GM18907 (cell line): ENCODE results near the gene P3H1.
"Not testable (repeated sequence)": the region's sequence is repeated elsewhere in the genome, so short reads cannot be mapped to it uniquely, and the experiment has no call there.

Source experiments
- ATAC-seq: cut with Tn5 transposase; IDR thresholded peaks from one replicate; pipeline ENCODE4 v1.9.1; 2021; ENCODE audit warnings: mild to moderate bottlenecking, moderate library complexity; ENCODE audit not compliant: unreplicated experiment

The P3H1 gene

DNA sequence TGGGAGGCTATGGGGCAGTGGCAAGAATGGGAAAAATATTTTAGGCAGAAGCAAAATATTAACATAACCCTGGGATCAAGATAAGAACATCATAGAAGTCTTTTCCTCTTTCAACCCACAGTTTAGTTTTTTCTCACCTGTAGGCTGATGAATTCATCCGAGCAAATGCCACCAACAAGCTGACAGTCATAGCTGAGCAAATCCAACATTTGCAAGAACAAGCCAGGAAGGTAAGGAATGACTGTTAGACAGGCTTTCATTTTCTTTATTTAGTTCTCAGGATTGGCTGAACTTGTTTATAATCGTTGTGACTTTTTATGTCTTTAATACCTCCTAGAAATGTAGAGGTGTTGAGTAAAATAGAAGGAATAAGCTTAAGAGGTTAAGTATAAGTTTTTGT lies 6.6 kb upstream of the P3H1 start:
- ATAC-seq, result no peak

DNA sequence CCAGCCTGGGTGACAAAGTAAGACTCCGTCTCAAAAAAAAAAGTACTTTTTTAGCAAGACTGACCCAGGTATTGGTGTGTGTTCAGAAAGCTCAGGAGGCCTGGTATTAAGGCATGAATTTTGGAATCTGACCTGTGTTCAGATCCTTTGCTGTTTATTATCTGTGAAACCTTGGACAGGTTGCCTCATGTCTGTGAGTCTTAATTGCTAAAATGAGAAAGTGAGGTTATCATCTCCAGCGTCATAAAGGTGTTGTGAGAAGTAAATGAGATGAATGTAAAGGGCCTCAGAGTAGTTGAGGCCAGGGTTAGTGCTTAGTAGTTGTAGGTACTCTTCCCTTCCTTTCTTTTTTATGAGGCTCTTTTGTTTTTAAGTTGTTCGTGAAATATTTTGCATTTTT lies 3.0 kb upstream of the P3H1 start:
- no peak for ATAC-seq

DNA sequence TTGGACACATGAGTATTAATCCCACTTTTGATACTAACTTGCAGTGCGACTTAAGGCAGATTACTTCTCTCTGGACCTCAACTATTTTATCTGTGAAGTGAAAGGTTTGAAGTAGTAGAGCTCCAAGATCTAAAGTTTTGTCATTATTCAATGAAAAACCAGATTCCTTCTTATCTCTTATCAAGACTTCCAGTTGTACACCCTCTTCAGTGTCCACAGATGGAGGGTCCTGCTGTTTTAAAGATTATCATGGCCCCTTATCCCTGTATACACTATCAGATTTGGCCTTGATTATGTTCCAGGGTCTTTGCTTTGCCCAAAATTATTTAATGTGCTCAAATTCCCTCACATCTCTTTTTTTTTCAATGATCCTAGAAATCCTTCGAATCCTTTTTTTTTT lies 1.3 kb upstream of the P3H1 start:
- ATAC-seq, result no peak

DNA sequence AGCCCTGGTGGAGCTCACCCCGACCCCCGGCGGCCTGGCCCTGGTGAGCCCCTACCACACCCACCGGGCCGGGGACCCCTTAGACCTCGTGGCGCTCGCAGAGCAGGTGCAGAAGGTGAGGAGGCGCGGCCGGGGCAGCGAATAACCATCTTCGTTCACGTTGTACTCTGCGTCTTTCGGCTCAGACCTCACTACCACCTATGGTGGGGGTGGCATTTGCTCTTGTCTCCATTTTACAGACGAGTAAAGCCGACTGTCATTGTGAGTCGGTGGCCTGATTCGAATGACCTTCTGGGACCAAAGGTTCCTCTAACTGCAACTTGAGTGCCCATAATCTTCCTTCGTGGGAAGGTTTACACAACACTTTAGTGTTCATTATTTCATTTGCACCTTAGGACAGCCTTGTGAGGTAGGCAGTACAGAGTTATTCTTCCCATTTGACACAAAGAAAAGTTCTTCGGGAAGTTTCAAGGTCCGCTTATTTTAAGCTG lies 727 bp upstream of the P3H1 start:
- ATAC-seq, result peak; percentile 36

DNA sequence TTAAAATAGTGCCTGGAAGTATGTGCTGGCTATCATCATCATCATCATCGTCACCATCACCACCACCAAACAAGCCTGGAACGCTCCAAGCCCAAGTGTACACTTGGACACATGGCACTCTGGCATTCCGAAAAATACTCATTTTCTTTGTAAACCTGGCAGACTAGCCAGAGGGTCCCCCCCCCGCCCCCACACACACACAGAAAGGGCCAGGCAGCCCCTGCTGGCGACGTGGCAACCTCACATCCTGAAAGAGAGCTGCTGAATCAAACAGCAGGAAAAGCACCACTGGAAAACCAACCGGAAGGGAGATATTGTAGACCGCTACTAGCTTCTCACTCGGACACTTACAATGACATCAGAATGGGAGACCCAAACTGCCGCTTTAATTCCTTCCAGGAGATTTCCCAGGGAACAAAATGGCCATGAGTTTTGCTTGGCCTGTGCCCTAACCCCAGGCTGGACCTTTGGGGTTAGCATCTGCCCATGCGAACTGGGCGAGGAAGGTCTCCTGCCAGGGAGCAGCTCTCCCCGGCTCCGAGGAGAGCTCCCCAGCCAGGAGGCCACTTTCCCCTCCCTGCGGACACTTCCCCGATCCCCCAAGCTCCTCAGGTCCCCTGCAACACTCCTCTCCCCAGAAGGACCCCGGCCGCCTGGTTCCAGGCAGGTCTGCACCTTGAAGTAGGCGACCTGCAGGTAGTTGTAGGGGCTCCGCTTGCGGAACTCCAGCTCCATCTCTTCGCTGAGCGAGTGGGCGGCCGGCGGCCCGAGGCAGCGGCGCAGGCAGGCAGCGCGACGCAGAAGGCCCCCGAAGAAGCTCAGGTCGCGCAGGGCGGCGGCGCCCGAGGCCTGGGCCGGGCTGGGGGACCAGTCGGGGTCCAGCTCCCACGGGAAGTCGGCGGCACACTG lies 742 bp downstream of the P3H1 start:
- ATAC-seq, result no peak

DNA sequence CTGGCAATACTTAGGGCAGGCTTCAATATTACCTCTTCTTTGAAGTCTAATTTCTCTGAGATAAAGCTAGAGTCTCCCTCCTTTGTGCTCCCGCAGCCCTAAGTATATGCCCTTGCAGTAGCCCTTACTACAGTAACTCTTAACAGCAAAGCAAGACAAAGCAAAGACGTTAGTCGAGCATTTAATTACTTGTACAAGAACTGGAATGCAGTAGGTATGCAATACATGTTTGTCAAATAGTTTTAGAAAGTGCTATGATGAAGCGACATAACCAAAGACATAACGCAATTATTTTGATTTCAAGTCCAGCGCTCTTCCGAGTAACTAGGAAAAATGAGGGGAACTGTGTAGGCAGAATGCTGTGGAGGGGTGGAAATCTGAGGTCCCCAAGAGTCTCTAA lies 1.6 kb downstream of the P3H1 start:
- ATAC-seq, result no peak

DNA sequence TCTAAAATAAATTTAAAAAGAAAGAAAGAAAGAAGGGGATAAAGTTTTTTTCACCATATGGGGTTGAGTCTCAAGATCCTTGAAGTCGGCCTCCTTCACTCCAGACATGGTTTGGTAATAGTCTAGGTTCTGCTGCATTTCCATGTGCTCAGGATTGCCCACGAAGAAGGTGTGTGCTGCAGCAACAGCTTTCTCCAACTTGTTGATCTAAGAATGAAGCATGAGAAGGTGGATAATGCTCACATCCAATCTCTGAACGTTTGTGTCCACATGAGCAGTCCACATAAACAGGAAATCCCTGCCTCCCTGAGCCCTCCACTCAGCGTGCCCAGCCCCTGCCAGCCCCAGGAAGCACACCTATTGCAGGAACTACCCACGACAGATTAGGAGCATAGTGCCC lies 4.6 kb downstream of the P3H1 start:
- ATAC-seq, result no peak

DNA sequence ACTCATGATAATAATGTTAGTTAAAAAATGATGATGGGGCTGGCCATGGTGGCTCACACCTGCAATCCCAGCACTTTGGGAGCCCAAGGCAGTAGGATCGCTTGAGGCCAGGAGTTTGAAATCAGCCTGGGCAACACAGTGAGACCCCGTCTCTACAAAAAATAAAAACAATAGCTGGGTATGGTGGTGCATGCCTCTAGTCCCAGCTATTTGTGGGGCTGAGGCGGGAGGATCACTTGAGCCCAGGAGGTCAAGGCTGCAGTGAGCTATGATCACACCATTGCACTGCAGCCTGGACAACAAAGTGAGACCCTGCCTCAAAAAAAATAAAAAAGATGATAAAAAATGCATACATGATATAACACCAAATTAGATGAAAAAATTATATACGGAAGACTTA lies 5.3 kb downstream of the P3H1 start:
- no peak for ATAC-seq

DNA sequence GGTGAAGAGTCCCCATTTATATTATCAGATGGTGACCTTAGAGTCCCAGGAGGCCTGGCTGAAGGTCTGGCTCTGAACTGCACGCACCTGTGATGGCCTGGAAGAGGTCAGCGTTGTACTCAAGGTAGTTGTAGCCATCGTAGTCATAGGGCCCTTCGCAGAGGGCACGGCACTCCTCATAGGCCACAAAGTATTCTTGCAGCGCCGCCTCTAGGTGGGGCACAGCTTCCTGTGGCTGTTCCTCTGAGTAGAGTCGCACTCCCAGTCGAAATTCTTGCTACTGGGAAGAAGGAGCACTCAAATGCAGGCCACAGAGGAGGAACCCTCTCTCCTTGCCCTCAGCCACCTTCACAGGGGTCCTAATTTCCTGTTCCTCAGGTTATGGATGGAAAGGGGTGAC lies 7.7 kb downstream of the P3H1 start:
- no peak for ATAC-seq

DNA sequence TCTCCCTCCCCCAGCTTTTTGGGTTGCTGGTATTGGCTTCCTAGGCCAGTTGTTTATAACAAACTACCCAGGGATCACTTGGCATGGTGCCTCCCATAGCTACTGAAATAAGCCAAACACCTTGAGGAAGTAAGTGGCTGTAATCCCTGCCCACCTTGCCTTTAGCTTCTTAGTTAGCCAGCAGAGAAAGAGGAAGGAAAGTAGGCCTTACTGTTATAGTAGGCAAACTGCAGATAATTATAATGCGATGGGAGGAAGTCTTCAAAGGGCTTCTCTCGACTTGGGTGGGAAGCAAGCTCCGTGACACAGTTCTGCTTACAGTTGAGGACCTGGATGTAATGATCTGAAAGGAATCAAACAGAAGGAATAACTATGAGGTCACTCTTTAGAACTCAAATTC lies 8.2 kb downstream of the P3H1 start:
- no peak for ATAC-seq

DNA sequence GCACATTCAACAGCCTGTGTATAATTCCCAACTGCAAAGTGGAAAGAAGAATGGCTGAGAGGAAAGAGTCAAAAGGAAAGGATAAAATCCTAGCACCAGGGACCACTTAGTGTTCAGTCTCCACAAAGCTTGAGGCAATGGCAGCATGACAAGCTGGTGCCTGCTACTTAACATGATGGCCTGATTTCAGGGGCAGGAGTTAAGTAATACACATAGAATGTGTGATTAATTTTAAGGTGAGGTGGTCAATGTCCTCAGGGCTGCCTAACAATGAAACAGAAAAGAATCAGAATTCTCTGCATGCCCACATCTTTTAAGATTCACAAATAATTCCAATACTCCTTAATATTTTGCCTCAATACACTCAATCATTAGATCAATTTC lies 8.9 kb downstream of the P3H1 start:
- ATAC-seq, result no peak

DNA sequence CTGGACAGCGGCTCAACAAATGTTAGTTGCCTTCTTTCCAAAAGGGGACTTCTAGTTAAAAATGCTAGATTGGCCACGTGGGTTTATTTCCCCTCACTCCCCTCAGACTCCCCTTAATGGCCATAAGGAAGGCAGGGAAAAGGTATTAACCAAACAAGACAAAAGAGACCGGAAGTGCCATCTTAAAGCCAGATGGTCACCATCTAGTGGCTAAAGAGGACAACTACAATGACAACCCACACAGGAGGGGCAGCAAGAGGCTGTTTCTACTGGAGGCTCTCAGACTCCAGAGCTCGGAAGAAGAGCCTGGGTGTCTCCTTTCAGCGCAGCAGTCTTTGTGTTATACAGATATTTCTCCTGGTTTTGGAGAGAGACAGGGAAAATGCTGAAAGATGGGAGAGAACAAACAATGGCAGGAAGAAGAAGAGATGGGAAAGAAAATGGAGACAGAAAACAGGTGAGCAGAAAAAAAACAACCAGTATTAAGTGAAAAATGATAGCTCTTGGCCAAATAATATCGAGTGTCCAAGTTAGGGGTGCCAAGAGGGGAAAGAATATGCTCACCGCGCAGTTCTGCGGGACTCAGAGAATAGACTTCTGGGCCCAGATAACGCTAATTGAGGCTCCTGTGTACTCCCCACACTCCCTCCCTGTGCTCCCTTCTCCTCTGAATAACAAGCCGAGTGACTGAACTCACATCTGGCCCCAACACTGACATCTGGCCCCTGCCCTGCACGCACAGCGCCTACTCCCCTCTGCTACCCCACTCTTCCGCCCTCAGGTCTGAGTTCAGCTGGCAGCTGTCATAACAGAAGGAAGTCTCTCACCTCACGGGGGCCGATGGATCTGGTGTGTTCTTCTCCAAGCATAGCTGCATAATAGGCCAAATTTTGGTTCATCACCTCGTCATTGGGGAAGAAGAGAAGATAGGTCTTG lies 9.6 kb downstream of the P3H1 start:
- ATAC-seq, result no peak

DNA sequence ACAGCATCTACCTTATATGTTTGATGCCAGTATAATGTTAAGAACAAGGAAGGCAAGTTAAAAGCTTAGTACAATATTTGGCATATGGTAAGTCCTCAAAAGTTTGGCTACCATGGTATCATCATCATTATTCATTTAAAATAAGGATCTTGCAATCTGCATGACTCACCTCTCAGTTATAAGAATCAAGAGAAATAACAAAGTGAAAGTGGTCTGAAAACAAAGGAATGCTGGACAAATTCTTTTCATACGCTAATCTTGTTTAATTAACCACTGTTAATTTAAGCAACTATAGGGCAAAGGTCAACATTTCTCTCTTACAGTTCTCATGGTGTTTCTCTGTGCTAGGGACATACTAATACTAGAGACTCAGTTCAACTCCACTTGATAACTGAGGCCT lies 13.8 kb downstream of the P3H1 start:
- ATAC-seq, result no peak

DNA sequence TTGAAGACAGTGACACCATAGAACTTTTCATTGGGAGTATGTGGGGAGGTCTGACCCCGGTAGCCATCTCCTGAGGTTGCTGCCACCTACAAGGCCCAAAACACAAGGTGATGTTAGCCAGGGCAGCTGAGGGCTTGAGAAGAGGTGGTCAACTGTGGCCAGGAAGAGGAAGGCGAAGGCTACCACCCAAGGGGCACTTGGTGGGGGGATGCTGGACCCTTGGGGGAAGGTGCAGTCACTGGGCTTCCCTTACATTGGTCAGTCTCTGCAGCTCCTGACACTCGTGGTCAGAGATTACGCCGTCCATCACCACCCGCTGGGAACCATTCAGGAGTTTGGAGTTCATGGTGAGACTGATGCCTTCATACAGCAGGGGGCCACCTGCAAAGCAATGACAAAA lies 14.5 kb downstream of the P3H1 start:
- no peak for ATAC-seq

DNA sequence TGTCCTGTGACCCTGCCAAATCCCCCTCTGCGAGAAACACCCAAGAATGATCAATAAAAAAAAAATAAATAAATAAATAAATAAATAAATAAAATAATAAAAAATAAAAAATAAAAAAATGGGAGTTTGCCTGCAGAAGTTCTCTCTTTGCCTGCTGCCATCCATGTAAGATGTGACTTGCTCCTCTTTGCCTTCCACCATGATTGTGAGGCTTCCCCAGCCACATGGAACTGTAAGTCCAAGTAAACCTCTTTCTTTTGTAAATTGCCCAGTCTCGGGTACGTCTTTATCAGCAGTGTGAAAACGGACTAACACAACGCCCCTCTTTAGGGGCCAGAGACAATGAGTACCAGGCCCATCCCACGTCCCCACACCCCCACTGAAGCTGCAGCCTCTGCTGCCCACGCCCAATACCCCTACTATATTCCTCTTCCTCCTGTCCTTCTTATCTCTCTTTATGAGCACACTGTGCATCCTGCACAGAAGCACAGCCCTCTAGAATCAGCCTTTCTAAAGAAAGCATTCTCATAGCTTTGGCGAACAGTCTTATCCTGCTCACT lies 15.2 kb downstream of the P3H1 start:
- not testable (repeated sequence) for ATAC-seq

DNA sequence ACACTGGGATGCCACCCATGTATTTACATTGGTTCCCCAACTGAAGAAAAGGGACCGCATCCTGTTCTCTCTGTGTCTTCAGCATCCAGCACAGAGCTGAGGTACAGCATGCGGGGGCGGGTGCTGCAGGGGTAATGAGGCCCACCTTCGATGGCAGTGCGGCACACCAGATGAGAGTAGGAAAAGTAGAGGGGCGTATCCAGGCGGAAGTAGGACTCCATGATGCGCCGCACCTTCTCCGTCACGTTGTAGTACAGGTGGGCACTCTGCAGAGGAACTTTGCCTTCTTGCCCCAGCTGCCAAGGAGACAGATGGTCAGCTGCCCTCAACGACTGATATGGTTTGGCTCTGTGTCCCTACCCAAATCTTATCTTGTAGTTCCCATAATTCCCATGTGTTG lies 16.8 kb downstream of the P3H1 start:
- ATAC-seq, result no peak

DNA sequence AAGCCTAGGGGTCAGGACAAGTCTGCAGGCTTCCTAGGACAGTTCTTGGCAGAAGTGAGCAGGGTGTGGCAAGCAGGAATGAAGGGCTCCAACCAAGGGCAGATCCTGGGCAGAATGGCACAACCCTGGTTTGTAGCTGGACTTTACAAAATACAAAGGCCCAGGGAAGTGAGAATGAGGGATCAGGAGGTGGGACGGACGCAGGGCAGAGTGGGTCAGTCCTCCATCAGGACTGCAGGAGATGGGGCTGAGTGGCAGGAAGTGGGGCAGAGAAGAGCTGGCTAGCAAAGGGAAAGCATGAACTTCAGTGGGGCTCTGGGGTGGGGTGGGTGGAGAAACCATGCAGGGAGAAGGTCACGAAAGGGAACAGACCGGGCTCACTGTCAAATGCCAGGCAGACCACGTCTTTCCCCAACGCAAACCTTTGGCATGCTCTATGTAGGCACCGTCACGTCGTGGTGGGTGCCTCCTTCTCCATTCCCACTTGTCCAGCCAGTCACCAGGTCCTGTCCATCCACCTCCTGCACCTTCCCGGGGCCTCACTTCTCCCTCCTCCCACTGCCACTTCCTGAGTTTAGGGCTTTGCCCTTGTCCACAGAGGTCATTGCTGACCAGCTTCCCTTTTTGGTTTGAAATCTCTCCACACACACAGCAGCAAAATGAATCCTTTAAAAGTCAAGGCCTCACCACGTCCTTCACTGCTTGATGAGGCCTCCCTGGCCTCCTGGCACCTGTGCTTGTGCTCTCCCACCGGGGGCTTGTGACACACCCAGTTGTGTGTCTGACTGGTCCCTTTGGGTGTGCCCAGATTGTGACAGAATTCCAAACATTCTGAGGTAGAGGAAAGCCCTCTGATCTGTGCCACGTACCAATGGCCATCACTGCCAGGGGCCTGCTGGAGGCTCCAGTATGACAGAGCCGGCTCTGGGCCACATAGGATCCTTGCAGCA lies 18.1 kb downstream of the P3H1 start:
- ATAC-seq, result no peak

DNA sequence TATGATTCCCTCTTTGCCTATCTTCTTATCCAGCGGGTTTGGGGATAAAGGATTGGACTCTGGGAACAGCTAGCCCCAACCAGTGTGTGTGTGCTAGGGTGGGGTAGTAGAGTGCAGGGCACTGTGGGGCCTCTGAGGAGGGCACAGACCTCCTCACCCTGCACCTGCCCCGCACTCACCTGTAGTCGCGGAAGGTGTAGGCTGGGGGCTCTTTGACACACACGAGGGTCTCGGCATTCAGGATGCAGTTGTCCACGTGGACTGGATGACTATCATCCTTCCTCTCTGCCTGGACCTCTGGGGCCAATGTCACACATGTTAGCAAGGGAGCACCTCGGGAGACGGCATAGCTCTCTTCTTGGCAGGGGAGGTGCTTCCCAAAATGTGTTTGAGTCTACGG lies 18.8 kb downstream of the P3H1 start:
- ATAC-seq, result no peak

DNA sequence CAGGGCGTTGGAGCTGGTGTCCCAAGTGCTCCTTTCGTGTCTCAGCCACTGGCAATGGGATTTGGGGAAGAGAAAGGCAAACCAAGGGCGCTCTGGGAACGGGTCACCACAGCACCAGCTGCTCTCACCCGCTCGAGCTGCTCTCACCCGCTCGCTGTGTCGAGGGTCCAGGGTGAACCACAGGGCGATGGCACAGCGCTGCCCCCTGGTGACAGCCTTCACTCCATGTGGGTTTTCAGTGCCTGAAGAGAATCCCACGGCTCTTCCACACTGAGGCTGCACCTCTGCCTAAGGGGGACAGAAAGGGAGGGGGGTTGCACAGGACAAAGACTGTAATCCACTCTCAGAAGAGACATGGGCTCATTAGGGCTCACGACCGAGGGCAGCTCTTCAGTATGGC lies 19.7 kb downstream of the P3H1 start:
- no peak for ATAC-seq

DNA sequence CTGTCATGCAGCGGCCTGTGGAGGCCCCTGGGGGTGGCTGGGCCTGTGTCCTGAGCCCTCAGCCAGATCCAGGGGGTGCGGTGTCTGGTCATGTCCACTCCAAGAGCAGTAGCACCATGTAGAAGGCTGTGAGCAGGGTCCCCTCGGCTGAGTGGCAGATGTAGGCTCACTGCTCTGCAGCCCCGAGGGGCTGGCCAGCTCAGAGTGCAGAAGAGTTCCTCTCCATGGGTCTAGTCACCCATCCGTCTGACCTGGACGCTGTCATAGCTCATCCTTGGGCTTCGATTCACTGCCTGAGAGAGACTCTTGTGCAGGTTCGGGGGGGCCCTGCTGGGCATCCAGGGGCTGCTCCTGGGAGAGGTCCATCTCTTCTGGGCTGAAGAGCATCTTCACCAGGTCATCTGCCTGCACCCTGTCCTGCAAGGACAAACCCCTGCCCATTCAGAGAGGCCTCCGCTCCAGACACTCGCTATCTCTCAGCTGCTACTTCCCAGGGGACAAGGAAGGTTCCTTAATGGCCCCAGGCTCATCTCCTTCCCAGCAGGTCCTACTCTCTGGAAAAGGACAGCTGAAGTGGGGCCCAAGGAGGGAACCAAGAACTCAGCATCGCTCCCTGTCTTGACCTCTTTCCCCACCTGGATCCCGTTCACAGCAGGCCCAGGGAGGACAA lies 20.3 kb downstream of the P3H1 start:
- ATAC-seq, result no peak
